DMS79 treated with DMSO at 0.1 percent for 48 hours (cell line): Measurements from ENCODE around the gene FNDC11.

Source experiments
- DNase-seq: peaks from one replicate; lab custom pipeline; 2025; lab: John Stamatoyannopoulos, UW

FNDC11 gene

GRCh38 chr20:63582382-63583063, 28.6 kb downstream of the FNDC11 start:
- DNase-seq = no peak

DNA sequence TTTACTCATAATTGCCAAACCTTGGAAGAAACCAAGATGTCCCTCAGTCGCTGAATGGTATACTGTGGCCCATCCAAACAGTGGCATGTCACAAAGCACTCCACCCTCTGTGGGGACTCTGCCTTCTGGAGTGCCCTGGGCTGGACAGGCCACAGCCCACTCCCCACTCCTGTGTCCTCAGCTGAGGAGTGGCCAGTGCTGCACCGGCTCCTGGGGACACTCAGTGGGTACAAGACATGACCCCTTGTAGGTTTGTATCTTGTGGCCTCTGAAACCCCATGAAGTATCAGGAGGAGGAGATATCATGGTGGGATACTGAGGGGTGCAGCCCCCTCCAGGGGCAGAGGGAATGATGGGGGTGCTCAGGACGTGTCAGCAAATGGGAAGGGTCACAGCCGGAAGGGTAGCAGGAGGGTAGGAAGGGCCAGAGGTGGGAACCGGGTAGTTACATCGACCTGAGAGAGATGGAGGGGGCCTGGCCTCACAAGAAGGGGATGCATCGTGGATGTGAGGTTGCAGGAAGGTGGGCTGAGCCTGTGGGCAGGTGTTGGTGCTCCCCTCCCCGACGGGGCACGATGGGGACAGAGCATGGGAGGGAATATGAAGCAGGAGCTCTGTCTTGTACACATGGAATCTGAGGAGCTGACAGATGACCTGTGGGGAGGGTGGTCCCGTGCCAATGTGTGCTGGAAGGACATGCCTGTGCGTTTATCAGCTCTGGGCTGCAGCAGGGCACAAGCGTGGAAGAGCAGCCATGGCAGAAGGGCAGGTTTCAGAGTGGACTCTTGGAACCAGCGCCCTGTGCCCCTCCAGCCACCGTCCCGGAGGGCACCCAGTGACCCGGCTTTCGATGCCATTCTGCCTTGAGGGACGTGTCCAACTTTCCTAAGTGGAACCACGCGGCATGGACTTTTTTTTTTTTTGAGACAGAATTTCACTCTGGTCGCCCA, 31.9 kb downstream of the FNDC11 start:
- no peak for DNase-seq

DNA sequence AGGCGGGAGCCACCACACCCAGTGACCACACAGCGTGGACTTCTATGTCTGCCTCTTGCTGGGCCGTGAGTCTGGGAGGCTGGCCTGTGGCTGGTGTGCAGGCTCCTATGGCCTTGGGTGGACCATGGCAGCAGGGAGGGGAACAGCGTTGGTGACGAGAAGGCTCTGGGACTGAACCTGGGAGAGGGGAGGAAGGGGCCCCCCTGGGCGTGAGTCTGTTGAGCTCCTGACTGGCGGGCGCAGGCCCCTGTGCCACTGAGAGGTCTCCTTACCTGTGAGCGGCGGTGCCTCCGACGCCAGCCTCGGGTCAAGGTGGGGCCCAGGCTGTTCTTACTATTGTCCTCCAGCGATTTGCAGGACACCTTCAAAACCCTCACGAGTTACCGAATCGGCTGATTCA, 32.8 kb downstream of the FNDC11 start:
- no peak for DNase-seq

- DNase-seq = no peak
Observed at GRCh38 chr20:63587256-63587655, 33.3 kb downstream of the FNDC11 start.

- DNase-seq = no peak
Observed at GRCh38 chr20:63587776-63588591, 34.0 kb downstream of the FNDC11 start.

DNA sequence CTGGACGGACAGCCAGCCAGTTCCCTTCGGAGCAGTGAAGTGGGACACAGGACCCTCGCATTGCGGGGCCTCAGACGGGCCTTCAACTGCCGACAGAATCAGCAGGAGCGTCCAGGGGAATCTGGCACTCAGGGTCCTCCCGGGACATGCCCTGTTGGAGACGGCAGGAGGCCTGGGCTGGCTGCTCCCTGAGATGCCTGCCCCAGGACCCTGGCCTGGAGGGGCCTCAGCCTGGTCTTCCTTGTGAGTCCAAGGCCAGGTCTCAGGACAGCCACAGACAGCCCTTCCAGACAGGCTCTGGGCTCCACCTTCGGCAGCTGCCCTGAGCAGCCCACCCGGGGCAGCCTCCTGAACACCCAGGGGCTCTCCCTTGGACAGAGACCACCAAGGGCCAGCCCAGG, 34.7 kb downstream of the FNDC11 start:
- DNase-seq = no peak

DNA sequence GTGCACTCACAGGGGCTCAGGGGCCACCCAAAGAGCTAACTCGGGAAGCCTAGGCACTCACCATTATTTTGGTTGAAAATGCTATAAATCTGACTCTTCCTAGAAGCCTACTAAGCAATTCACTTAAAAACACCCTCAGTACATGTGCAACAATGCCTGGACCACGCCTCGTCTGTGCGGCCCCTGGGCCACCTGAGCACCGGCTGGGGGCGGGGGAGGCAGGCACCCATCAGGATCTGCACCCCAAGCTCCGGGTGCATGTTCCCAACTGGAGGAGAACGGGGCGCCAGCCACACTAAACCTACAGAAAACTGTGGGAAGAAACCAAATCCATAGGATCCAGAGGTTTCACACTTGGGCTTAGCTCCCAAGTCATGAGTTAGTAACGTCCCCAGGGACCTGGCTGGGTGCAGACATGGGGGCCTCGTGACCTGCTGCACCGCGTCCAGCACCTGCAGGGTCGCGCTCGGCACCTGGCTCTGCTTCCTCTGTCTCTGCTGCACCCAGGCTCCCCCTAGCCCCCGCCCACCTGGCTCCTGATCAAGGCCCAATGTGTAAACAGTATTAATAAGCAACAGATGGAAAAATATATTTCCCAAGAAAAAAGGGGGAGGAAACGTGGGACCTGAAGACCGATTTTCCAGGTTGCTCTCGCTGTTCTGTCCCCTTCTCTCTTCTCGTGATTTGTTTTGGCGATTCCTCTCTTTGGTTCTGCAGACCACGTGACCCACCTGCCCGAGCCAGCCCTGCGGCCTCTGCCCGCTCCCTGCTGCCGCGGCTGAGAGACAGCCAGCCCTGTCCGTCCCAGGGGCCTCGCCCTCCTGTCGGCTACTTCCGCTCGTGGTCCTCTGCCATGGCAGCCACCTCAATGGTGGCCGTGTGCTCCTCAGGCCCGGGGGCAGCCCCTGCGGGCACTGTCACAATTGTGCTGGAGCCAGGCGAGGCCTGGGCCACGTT, 35.6 kb downstream of the FNDC11 start:
- DNase-seq = no peak

DNA sequence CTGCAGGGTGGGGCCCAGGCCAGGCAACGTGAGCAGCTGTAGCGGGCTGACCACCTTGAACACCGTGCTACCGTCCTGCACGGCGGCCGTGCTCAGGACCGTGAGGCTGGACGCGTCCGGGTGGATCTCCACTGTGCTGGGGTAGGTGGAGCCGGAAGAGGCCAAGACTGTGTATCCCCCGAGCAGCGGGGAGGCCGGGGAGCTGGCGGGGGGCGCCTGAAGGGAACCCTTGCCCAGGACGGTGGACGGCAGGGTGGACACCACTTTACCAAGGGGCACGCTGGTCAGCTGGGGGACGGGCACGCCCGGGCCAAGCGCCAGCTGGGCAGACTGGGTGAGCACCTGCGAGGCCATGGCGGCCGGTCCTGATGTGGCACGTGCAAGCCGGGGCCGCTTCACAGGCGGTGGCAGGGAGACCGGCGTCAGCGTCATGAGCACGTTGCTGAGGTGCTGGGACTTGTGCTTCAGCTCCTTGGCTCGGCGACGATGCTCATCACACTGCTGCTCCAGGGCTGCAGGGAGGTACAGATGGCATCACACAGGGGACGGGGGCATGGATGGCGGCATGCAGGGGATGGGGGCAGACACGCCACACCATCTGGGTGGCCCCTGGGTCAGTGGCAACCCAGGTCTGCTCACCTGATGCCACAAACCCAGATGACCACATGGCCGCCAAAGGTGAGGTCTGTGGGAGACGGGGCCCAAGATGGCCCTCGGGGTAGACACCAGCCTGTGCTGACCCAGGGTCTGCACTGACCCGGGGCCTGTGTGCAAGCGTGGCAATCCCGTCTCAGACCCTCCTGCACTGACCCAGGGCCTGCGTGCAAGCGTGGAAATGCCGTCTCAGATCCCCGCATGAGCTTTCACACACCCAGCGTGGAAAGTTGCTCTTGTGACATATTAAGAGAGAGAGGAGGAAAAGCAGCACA, 36.5 kb downstream of the FNDC11 start:
- DNase-seq = no peak

- DNase-seq = no peak
Observed at GRCh38 chr20:63591147-63591533, 37.2 kb downstream of the FNDC11 start.

DNA sequence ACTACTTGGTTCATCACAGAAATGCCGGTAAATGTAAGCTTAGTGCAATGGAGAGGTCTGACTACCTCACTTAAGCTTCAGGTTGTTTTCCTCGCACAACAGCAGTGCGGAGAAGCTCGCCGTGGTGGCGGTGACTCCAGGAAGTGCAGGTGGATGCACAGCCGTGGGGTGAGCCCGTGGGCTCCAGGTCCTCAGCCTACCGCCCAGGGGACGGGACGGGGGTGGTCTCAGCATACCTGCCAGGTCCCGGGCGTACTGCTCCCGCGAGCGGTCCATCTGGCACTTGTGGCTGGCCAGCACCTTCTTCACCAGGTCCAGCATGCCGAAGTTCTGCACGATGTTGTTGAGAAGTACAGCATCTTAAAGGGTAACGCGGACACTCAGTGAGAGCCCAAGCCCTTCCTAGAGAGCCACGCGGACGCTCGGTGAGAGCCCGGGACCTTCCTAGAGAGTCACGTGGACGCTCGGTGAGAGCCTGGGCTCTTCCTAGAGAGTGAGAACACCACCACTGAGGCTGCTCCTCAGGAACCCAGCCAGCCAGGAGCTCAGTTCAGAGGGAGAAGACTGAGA, 37.9 kb downstream of the FNDC11 start:
- no peak for DNase-seq

- no peak for DNase-seq
Observed at GRCh38 chr20:63592661-63593060, 38.7 kb downstream of the FNDC11 start.

DNA sequence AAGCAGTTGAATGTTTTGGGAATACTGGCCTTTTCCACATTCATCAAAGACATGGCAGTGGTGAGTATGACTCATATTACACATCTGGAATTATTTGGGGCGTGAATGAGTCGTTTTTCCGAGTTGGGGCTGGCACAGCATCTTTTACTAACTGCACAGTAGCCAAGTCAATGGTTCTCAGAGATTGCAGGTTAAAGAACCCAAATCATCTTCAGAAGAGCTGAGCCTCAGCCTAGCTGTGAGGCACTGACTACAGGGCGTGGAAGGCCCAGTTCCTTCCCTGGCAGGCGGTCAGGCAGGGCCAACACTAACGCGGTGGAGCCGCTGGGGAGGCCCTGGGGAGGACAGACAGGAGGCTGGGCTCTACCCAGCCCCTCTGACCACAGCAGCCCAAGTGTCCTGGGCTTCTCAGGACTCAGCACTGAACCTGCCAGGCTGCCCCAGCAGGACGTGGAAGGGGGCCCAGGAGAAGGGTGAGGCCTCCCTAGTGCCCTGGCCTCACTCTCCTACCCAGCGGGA, 40.1 kb downstream of the FNDC11 start:
- DNase-seq = no peak

GRCh38 chr20:63595416-63596127, 41.6 kb downstream of the FNDC11 start:
- DNase-seq = no peak

DNA sequence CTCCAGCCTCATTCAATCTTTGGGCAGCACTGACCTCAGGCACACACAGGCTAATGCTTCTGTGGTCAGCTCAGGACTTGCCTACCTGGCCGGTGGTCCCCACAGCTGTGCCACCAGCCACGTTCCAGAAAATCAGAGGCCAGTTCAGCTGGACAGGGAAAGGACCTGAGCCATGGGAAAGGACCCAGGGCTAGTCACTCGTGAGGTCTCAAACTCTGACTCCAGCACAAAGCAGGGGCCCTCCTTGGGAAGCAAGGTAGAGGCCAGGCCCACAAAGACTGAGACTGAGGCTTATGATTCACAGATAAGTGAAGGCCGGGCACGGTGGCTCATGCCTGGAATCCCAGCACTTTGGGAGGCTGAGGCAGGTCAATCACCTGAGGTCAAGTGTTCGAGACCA, 42.5 kb downstream of the FNDC11 start:
- DNase-seq = no peak

- no peak for DNase-seq
Observed at GRCh38 chr20:63597651-63598478, 43.9 kb downstream of the FNDC11 start.

- no peak for DNase-seq
Observed at GRCh38 chr20:63598479-63599395, 44.8 kb downstream of the FNDC11 start.
